HG02759 (cell line): ENCODE measurements around the gene ICAM4.

Source experiments
- ATAC-seq: cut with Tn5 transposase; IDR thresholded peaks from one replicate; pipeline ENCODE4 v1.9.1; 2021; ENCODE audit warnings: mild to moderate bottlenecking, moderate library complexity; ENCODE audit not compliant: unreplicated experiment

ICAM4 gene

GRCh38 chr19:10290357-10290875 lies 3.7 kb downstream of the ICAM4 start:
- no peak for ATAC-seq

- no peak for ATAC-seq
Measured at GRCh38 chr19:10290876-10291553, 4.3 kb downstream of the ICAM4 start.

GRCh38 chr19:10291554-10292205 lies 4.9 kb downstream of the ICAM4 start:
- no peak for ATAC-seq

- no peak for ATAC-seq
Measured at GRCh38 chr19:10292206-10292788, 5.5 kb downstream of the ICAM4 start.

GRCh38 chr19:10292789-10293636 lies 6.3 kb downstream of the ICAM4 start:
- no peak for ATAC-seq

- no peak for ATAC-seq
Measured at GRCh38 chr19:10293637-10294367, 7.0 kb downstream of the ICAM4 start.

GRCh38 chr19:10294368-10294697 lies 7.6 kb downstream of the ICAM4 start:
- ATAC-seq, result no peak

- ATAC-seq, result peak; percentile 55
Measured at GRCh38 chr19:10295305-10295846, 8.6 kb downstream of the ICAM4 start.

GRCh38 chr19:10295847-10296591 lies 9.3 kb downstream of the ICAM4 start:
- ATAC-seq, result no peak

GRCh38 chr19:10299545-10300458 lies 13.0 kb downstream of the ICAM4 start:
- no peak for ATAC-seq

- no peak for ATAC-seq
Measured at GRCh38 chr19:10305139-10305806, 18.5 kb downstream of the ICAM4 start.

- ATAC-seq, result no peak
Measured at GRCh38 chr19:10306327-10306726, 19.6 kb downstream of the ICAM4 start.

GRCh38 chr19:10309423-10309822 lies 22.7 kb downstream of the ICAM4 start, which contains the start of gene ZGLP1:
Gene ZGLP1 (minus strand): TSS chr19:10309815.
- no peak for ATAC-seq

- ATAC-seq, result peak; percentile 87
Measured at GRCh38 chr19:10315335-10316214, 28.8 kb downstream of the ICAM4 start, which contains the start of gene FDX2. Gene FDX2 (minus strand): TSS chr19:10316015. CDS start chr19:10315996, 19 bp downstream.

- no peak for ATAC-seq
Measured at GRCh38 chr19:10316229-10317044, 29.7 kb downstream of the ICAM4 start.
